Effector memory CD4-positive, alpha-beta T cell (primary cell): ENCODE data around the gene KRTCAP2.

Source experiments
- DNase-seq, 3 donors: peaks; one replicate each; pipeline ENCODE4 v3.0.0-alpha.2; 2020
- H3K27ac ChIP-seq: 2 replicates; pipeline ENCODE4 v1.7.0; 2013; ENCODE audit warnings: mild to moderate bottlenecking, low read length, moderate library complexity; ENCODE audit not compliant: insufficient read depth, poor library complexity, severe bottlenecking
- H3K27me3 ChIP-seq: replicated peaks from 2 replicates; pipeline ENCODE4 v1.7.0; 2013; ENCODE audit warnings: mild to moderate bottlenecking, low read length; ENCODE audit not compliant: insufficient read depth, control insufficient read depth, poor library complexity, severe bottlenecking
- H3K36me3 ChIP-seq: 2 replicates; pipeline ENCODE4 v1.7.0; 2013; ENCODE audit warnings: mild to moderate bottlenecking, low read length, moderate library complexity; ENCODE audit not compliant: control insufficient read depth, insufficient read depth
- H3K4me1 ChIP-seq: 2 replicates; pipeline ENCODE4 v1.7.0; 2013; ENCODE audit warnings: low read length, mild to moderate bottlenecking; ENCODE audit not compliant: control insufficient read depth, insufficient read depth, poor library complexity, severe bottlenecking
- H3K4me3 ChIP-seq: 2 replicates; pipeline ENCODE4 v1.7.0; 2013; ENCODE audit warnings: low read length, low read depth, mild to moderate bottlenecking; ENCODE audit not compliant: insufficient read depth, poor library complexity, severe bottlenecking
- H3K9me3 ChIP-seq: 2 replicates; pipeline ENCODE4 v1.7.0; 2013; ENCODE audit warnings: mild to moderate bottlenecking, low read length, moderate library complexity; ENCODE audit not compliant: control insufficient read depth

KRTCAP2 gene

GRCh38 chr1:155208541-155209311, 35.6 kb upstream of the KRTCAP2 start, which contains the start of gene MTX1:
Gene MTX1, plus strand, starts transcription at chr1:155208695. Its CDS starts 110 bp downstream, at chr1:155208805.
- Histone ChIP-seq H3K27ac (peak within 1 kb of the TSS; percentile 100), H3K4me1 (peaks cover 26% of the 10 kb centered on the region), H3K27me3 (no peaks in the 10 kb centered on the region), H3K36me3 (no peaks in the 10 kb centered on the region), H3K4me3 (peak within 1 kb of the TSS; percentile 97), H3K9me3 (no peaks in the 10 kb centered on the region)
- peak; percentile 88 to 90 (median 89) for DNase-seq

GRCh38 chr1:155207806-155208540, 34.9 kb upstream of the KRTCAP2 start, which contains the start of gene THBS3:
Gene THBS3, minus strand, starts transcription at chr1:155207897. Its CDS starts 21 bp downstream, at chr1:155207876.
- Histone ChIP-seq H3K27ac (peak within 1 kb of the TSS; percentile 100), H3K27me3 (no peaks in the 10 kb centered on the region), H3K36me3 (no peaks in the 10 kb centered on the region), H3K9me3 (no peaks in the 10 kb centered on the region), H3K4me1 (peaks cover 26% of the 10 kb centered on the region), H3K4me3 (peak within 1 kb of the TSS; percentile 97)
- no peak for DNase-seq

- Histone ChIP-seq H3K4me3 (no peak overlapping the region), H3K27me3 (no peaks in the 10 kb centered on the region), H3K4me1 (peaks cover 26% of the 10 kb centered on the region), H3K27ac (peak overlapping the region; percentile 100), H3K36me3 (no peaks in the 10 kb centered on the region), H3K9me3 (no peaks in the 10 kb centered on the region)
- peak; percentile 79 to 83 (median 79) for DNase-seq
Observed at GRCh38 chr1:155206891-155207805, 34.0 kb upstream of the KRTCAP2 start.

GRCh38 chr1:155205969-155206593, 33.0 kb upstream of the KRTCAP2 start:
- no peaks in the 10 kb centered on the region for H3K9me3 ChIP-seq
- H3K27me3 ChIP-seq = no peaks in the 10 kb centered on the region
- H3K36me3 ChIP-seq = no peaks in the 10 kb centered on the region
- no peak overlapping the region for H3K4me3 ChIP-seq
- peaks cover 26% of the 10 kb centered on the region for H3K4me1 ChIP-seq
- DNase-seq = no peak
- H3K27ac ChIP-seq = no peak overlapping the region

GRCh38 chr1:155205035-155205434, 31.9 kb upstream of the KRTCAP2 start:
- no peak for DNase-seq
- no peaks in the 10 kb centered on the region for H3K36me3 ChIP-seq
- no peaks in the 10 kb centered on the region for H3K9me3 ChIP-seq
- no peak overlapping the region for H3K27ac ChIP-seq
- peaks cover 26% of the 10 kb centered on the region for H3K4me1 ChIP-seq
- no peak overlapping the region for H3K4me3 ChIP-seq
- no peaks in the 10 kb centered on the region for H3K27me3 ChIP-seq

- Histone ChIP-seq H3K36me3 (no peaks in the 10 kb centered on the region), H3K4me3 (no peak overlapping the region), H3K27ac (no peak overlapping the region), H3K4me1 (peaks cover 12% of the 10 kb centered on the region), H3K9me3 (no peaks in the 10 kb centered on the region), H3K27me3 (no peaks in the 10 kb centered on the region)
- DNase-seq = no peak
Observed at GRCh38 chr1:155202731-155203515, 29.8 kb upstream of the KRTCAP2 start.

GRCh38 chr1:155202198-155202597, 29.1 kb upstream of the KRTCAP2 start:
- H3K4me1 ChIP-seq = peaks cover 5% of the 10 kb centered on the region
- H3K9me3 ChIP-seq = no peaks in the 10 kb centered on the region
- no peak for DNase-seq
- no peaks in the 10 kb centered on the region for H3K27me3 ChIP-seq
- H3K4me3 ChIP-seq = no peak overlapping the region
- H3K27ac ChIP-seq = no peak overlapping the region
- H3K36me3 ChIP-seq = no peaks in the 10 kb centered on the region

GRCh38 chr1:155200920-155201319, 27.8 kb upstream of the KRTCAP2 start:
- H3K9me3 ChIP-seq = no peaks in the 10 kb centered on the region
- no peak overlapping the region for H3K27ac ChIP-seq
- H3K4me1 ChIP-seq = no peaks in the 10 kb centered on the region
- H3K36me3 ChIP-seq = no peaks in the 10 kb centered on the region
- no peaks in the 10 kb centered on the region for H3K27me3 ChIP-seq
- no peak overlapping the region for H3K4me3 ChIP-seq
- DNase-seq = no peak

GRCh38 chr1:155199792-155200191, 26.7 kb upstream of the KRTCAP2 start:
- no peaks in the 10 kb centered on the region for H3K36me3 ChIP-seq
- no peak overlapping the region for H3K27ac ChIP-seq
- H3K9me3 ChIP-seq = no peaks in the 10 kb centered on the region
- H3K4me1 ChIP-seq = peaks cover 2% of the 10 kb centered on the region
- DNase-seq = no peak
- H3K27me3 ChIP-seq = no peaks in the 10 kb centered on the region
- H3K4me3 ChIP-seq = no peak overlapping the region
